Glutamatergic neuron (in vitro differentiated cells): Measurements from ENCODE around the gene STXBP5. TPM values are rescaled to one million over a fixed set of nuclear protein-coding genes. Genes with fewer than 3 reads are reported as not detected.

Experiments
- DNase-seq: peaks from one replicate; pipeline ENCODE4 v3.0.0; 2022
- H3K27ac Mint-ChIP-seq: one replicate; pipeline ENCODE4 v1.8.0; 2020; ENCODE audit warnings: mild to moderate bottlenecking, mixed read lengths, inconsistent platforms; ENCODE audit not compliant: unreplicated experiment
- H3K27me3 Mint-ChIP-seq: one replicate; pipeline ENCODE4 v1.8.0; 2020; ENCODE audit warnings: mild to moderate bottlenecking, moderate library complexity, mixed read lengths, inconsistent platforms; ENCODE audit not compliant: unreplicated experiment
- H3K36me3 Mint-ChIP-seq: one replicate; pipeline ENCODE4 v1.8.0; 2020; ENCODE audit warnings: mild to moderate bottlenecking, mixed read lengths, inconsistent platforms; ENCODE audit not compliant: unreplicated experiment
- H3K4me1 Mint-ChIP-seq: one replicate; pipeline ENCODE4 v1.8.0; 2020; ENCODE audit warnings: mild to moderate bottlenecking, low read depth, mixed read lengths, inconsistent platforms; ENCODE audit not compliant: unreplicated experiment
- H3K4me3 Mint-ChIP-seq: one replicate; pipeline ENCODE4 v1.8.0; 2020; ENCODE audit warnings: mild to moderate bottlenecking, mixed read lengths, inconsistent platforms; ENCODE audit not compliant: unreplicated experiment
- H3K9me3 Mint-ChIP-seq: one replicate; pipeline ENCODE4 v1.8.0; 2020; ENCODE audit warnings: mild to moderate bottlenecking, moderate library complexity, mixed read lengths, inconsistent platforms; ENCODE audit not compliant: unreplicated experiment
- total RNA-seq: library from RNA; stranded (reverse); fragmentation: NEBNext Ultra II Directional; extraction: Animal tissue kit (Norgen Biotek cat#: 25700); gene quantifications from one replicate; pipeline ENCODE4 v1.2.1, GENCODE V29; 2021; ENCODE audit not compliant: unreplicated experiment
- TF ChIP-seq, protein P1 (sequence below): fragments of 200-600 bp; sonication (generic); IDR thresholded peaks from one replicate; pipeline ENCODE4 v1.5.0; 2021; ENCODE audit not compliant: partially characterized antibody, unreplicated experiment

The STXBP5 gene
- total RNA-seq, 1 donor from 2014 or later, result 14.6 TPM

DNA sequence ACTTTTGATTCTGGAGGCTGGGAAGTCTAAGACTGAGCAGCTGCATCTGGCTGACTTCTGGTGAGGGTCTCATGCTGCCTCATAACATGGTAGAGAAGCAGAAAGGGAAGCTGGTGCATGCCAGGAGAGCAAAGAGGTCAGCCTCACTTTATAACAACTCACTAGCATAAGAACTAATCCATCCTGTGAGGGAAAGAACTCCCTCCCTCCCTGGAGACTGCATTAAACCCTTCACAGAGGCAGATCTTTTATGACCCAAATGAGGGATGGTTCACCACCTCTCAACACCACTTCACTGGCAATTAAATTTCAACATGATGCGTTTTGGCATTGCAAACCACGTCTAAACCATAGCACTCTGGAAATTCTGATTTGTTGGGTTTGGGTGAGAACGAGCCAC is 33.9 kb downstream of the STXBP5 start:
- no peak for DNase-seq
- Mint-ChIP-seq H3K27me3 (no peaks in the 10 kb centered on the region), H3K9me3 (no peaks in the 10 kb centered on the region), H3K4me1 (peaks cover 4% of the 10 kb centered on the region), H3K27ac (no peak overlapping the region), H3K4me3 (no peak overlapping the region), H3K36me3 (no peaks in the 10 kb centered on the region)
- TF ChIP-seq, protein P1, sequence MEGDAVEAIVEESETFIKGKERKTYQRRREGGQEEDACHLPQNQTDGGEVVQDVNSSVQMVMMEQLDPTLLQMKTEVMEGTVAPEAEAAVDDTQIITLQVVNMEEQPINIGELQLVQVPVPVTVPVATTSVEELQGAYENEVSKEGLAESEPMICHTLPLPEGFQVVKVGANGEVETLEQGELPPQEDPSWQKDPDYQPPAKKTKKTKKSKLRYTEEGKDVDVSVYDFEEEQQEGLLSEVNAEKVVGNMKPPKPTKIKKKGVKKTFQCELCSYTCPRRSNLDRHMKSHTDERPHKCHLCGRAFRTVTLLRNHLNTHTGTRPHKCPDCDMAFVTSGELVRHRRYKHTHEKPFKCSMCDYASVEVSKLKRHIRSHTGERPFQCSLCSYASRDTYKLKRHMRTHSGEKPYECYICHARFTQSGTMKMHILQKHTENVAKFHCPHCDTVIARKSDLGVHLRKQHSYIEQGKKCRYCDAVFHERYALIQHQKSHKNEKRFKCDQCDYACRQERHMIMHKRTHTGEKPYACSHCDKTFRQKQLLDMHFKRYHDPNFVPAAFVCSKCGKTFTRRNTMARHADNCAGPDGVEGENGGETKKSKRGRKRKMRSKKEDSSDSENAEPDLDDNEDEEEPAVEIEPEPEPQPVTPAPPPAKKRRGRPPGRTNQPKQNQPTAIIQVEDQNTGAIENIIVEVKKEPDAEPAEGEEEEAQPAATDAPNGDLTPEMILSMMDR, result no peak

DNA sequence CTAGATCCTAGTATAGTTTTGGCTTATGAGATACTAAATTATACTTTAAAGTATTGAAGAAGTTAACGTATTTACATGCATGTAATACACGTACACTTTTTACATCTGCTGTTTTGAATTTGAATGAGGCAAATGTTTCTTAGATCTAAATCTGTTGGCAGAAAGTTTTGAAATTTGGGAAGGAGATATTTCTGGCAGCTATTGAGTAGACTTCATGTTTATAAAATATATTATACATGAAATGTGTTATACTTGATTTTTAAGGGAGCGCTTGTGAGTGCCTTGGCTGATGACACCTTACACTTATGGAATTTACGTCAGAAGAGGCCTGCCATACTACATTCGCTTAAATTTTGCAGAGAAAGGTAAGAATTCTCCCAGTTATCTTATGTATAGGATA is 34.7 kb downstream of the STXBP5 start:
- no peak overlapping the region for H3K27ac Mint-ChIP-seq
- H3K9me3 Mint-ChIP-seq, result no peaks in the 10 kb centered on the region
- TF ChIP-seq, protein P1, result no peak
- H3K36me3 Mint-ChIP-seq, result no peaks in the 10 kb centered on the region
- H3K4me1 Mint-ChIP-seq, result peaks cover 4% of the 10 kb centered on the region
- DNase-seq, result no peak
- H3K4me3 Mint-ChIP-seq, result no peak overlapping the region
- no peaks in the 10 kb centered on the region for H3K27me3 Mint-ChIP-seq

DNA sequence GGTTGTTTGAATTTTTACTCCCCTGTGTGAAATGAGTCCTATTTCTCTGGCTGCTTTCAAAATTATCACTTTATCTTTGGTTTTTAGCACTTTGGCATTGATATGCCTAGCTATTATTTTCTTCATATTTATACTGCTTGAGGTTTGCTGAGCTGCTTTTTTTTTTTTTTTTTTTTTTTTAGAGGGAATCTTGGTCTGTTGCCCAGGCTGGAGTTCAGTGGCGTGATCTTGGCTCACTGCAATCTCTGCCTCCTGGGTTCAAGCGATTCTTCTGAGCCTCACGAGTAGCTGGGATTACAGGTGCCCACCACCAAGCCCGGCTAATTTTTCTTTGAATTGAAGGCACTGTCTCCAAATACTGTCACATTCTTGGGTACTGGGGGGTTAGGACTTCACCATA is 40.6 kb downstream of the STXBP5 start:
- no peaks in the 10 kb centered on the region for H3K27me3 Mint-ChIP-seq
- H3K4me1 Mint-ChIP-seq, result no peaks in the 10 kb centered on the region
- no peaks in the 10 kb centered on the region for H3K9me3 Mint-ChIP-seq

DNA sequence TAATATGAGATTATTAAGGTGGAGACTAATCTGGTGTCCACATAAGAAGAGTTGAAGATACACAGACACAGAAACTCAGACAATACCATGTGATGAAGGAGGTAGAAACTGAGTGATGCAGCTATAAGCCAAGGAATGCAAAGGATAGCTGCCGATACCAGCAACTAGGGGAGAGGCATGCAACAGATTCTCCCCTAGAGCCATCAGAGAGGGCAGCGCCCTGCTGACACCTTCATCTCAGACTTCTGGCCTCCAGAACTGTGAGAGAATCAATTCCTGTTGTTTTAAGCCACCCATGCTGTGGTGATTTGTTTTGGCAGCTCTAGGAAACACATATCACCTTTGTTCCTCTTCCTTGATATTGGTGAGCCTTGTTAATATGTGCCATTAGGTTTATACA is 41.5 kb downstream of the STXBP5 start:
- DNase-seq, result no peak
- H3K36me3 Mint-ChIP-seq, result no peaks in the 10 kb centered on the region
- H3K9me3 Mint-ChIP-seq, result no peaks in the 10 kb centered on the region
- no peak overlapping the region for H3K27ac Mint-ChIP-seq
- no peak overlapping the region for H3K4me3 Mint-ChIP-seq
- TF ChIP-seq, protein P1, result no peak
- H3K4me1 Mint-ChIP-seq, result no peaks in the 10 kb centered on the region
- H3K27me3 Mint-ChIP-seq, result no peaks in the 10 kb centered on the region

More for the DNA sequence above, 40.6 kb downstream of the STXBP5 start:
- H3K27ac Mint-ChIP-seq, result no peak overlapping the region
- TF ChIP-seq, protein P1, result no peak
- H3K36me3 Mint-ChIP-seq, result no peaks in the 10 kb centered on the region
- no peak overlapping the region for H3K4me3 Mint-ChIP-seq
- DNase-seq, result no peak

DNA sequence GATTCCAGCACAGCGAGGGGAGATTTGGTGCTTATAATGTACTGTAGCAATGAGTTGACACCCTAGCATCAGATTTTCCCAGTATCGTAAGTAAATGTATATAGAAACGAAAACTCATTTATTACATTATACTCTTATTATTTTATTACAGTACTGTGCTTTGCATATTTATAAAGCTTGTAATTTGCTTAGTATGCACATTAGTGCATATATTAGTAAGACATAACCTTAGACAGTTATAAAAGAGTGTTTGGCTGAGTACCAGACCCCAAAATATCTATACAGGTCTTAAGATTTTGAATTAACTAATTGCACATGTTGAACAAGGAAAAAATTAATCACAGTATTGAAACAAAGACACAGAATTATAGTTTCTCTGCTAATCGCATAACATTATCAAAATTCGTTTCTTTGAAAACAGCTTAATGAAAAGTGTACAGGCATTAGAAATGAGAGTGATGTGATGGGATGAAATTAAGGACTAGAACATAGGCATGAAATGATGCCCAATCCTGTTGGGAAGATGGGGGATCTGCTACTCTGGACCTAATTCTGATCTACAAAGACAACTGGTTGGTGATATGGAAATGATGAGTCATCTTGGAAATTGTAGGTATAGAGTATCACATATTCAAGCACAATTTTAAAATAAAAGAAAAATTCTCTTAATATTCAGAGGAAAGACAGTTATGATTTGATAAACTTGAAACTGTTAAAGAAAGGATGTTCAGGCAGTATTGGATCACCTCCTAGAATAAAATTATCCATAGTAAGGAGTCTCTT is 42.8 kb downstream of the STXBP5 start:
- DNase-seq, result no peak
- Mint-ChIP-seq H3K27ac (no peak overlapping the region), H3K36me3 (peaks cover 4% of the 10 kb centered on the region), H3K4me3 (no peak overlapping the region), H3K4me1 (no peaks in the 10 kb centered on the region), H3K27me3 (no peaks in the 10 kb centered on the region), H3K9me3 (no peaks in the 10 kb centered on the region)
- TF ChIP-seq, protein P1, result no peak
